Measurements from ENCODE around the gene PTGER3. TPM values are rescaled to one million over a fixed set of nuclear protein-coding genes. Genes with fewer than 3 reads are reported as not detected.

PTGER3 gene
- total RNA-seq, 1 donor from 2014 or later, result 0.54 TPM

- Mint-ChIP-seq H3K36me3 (no peaks in the 10 kb centered on the region), H3K4me3 (no peak overlapping the region), H3K27me3 (ENCODE audit: low read depth) (peaks cover 59% of the 10 kb centered on the region), H3K4me1 (peaks cover 8% of the 10 kb centered on the region), H3K9me3 (no peaks in the 10 kb centered on the region), H3K27ac (no peak overlapping the region)
- peak; percentile 76 for TF ChIP-seq CTCF (IDR thresholded peaks at IDR 0.05; ENCODE audit: unreplicated experiment)
- no peak for DNase-seq (ENCODE audit: low spot score in 2 of 2, unreplicated experiment in 2 of 2)
These were observed 2.5 kb upstream of the PTGER3 start for GRCh38 chr1:71049951-71050598.

- Mint-ChIP-seq H3K27ac (no peak overlapping the region), H3K9me3 (no peaks in the 10 kb centered on the region), H3K4me1 (peaks cover 8% of the 10 kb centered on the region), H3K36me3 (no peaks in the 10 kb centered on the region), H3K4me3 (peak overlapping the region; percentile 72), H3K27me3 (ENCODE audit: low read depth) (peaks cover 65% of the 10 kb centered on the region)
- no peak for TF ChIP-seq CTCF (IDR thresholded peaks at IDR 0.05; ENCODE audit: unreplicated experiment)
- DNase-seq (ENCODE audit: low spot score in 2 of 2, unreplicated experiment in 2 of 2), result no peak
These were observed 553 bp downstream of the PTGER3 start for GRCh38 chr1:71046891-71047634.

- H3K36me3 Mint-ChIP-seq, result no peaks in the 10 kb centered on the region
- H3K4me1 Mint-ChIP-seq, result peaks cover 8% of the 10 kb centered on the region
- H3K27ac Mint-ChIP-seq, result no peak overlapping the region
- peak overlapping the region; percentile 30 for H3K4me3 Mint-ChIP-seq
- no peak for DNase-seq (ENCODE audit: low spot score in 2 of 2, unreplicated experiment in 2 of 2)
- no peak for TF ChIP-seq CTCF (IDR thresholded peaks at IDR 0.05; ENCODE audit: unreplicated experiment)
- peaks cover 67% of the 10 kb centered on the region for H3K27me3 Mint-ChIP-seq (ENCODE audit: low read depth)
- no peaks in the 10 kb centered on the region for H3K9me3 Mint-ChIP-seq
These were observed 2.1 kb downstream of the PTGER3 start for GRCh38 chr1:71045463-71046028.

DNA sequence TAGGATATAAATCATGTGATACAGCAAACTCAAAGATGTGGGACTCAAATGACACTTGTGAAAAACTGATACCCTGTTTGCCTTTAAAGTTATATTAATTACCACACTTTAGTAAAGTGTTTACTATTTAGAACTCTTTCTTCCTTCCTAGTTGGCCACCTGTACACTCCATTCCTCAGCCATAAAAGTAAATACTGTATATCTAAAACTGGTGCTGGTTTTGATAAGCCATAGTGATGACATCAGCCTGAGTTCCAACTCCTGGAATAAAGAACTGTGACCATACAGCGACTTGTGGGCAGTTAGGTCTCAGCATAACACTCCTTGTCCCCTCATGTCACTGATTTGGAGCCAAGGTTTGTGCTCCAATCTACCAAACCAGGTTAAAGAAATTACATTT, 2.8 kb downstream of the PTGER3 start:
- no peaks in the 10 kb centered on the region for H3K36me3 Mint-ChIP-seq
- peaks cover 8% of the 10 kb centered on the region for H3K4me1 Mint-ChIP-seq
- H3K27me3 Mint-ChIP-seq (ENCODE audit: low read depth), result peaks cover 68% of the 10 kb centered on the region
- TF ChIP-seq CTCF (IDR thresholded peaks at IDR 0.05; ENCODE audit: unreplicated experiment), result no peak
- H3K4me3 Mint-ChIP-seq, result no peak overlapping the region
- H3K27ac Mint-ChIP-seq, result no peak overlapping the region
- no peak for DNase-seq (ENCODE audit: low spot score in 2 of 2, unreplicated experiment in 2 of 2)
- no peaks in the 10 kb centered on the region for H3K9me3 Mint-ChIP-seq

DNA sequence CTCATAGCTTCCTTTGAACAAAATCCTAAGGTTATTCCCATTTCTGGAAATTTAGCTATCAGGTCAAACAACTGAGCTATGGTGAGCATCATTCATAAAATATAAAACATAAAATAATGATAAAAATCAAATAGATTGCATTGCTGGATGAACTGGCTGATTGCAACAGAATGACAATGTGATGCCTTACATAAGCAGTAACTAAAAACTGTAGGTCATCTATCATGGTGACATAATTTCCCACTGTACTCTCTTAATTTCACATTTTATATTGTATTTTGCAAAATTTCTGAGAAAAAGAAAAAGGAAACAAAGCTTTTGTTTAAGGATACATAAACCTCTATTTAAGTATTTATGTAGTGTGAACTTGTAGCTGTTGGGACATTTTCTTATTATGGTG, 4.6 kb downstream of the PTGER3 start:
- Mint-ChIP-seq H3K36me3 (no peaks in the 10 kb centered on the region), H3K4me3 (no peak overlapping the region), H3K4me1 (peaks cover 7% of the 10 kb centered on the region), H3K27me3 (ENCODE audit: low read depth) (peaks cover 58% of the 10 kb centered on the region), H3K27ac (no peak overlapping the region), H3K9me3 (no peaks in the 10 kb centered on the region)
- TF ChIP-seq CTCF (IDR thresholded peaks at IDR 0.05; ENCODE audit: unreplicated experiment), result no peak
- DNase-seq (ENCODE audit: low spot score in 2 of 2, unreplicated experiment in 2 of 2), result no peak

Data from mesothelial cell of epicardium (in vitro differentiated cells).